HL-60 (cell line): Measurements from ENCODE around the gene STAG3.
"Not testable (repeated sequence)": the region's sequence is repeated elsewhere in the genome, so short reads cannot be mapped to it uniquely, and the experiment has no call there.

Experiments
- CTCF ChIP-seq: IDR thresholded peaks from one replicate; pipeline ENCODE4 v1.5.1; 2011; ENCODE audit warnings: low read length, control low read depth, inconsistent platforms; ENCODE audit not compliant: insufficient read depth
- POLR2AphosphoS5 ChIP-seq: IDR thresholded peaks from 2 replicates; pipeline ENCODE4 v1.6.1; 2012; ENCODE audit warnings: low read depth
- SPI1 ChIP-seq: IDR thresholded peaks from 2 replicates; pipeline ENCODE4 v1.6.1; 2012; ENCODE audit warnings: low read depth, mild to moderate bottlenecking, borderline replicate concordance
- TF ChIP-seq, protein P1 (sequence below): IDR thresholded peaks from 2 replicates; pipeline ENCODE4 v1.6.1; 2012; ENCODE audit warnings: low read depth; ENCODE audit not compliant: insufficient replicate concordance

DNA sequence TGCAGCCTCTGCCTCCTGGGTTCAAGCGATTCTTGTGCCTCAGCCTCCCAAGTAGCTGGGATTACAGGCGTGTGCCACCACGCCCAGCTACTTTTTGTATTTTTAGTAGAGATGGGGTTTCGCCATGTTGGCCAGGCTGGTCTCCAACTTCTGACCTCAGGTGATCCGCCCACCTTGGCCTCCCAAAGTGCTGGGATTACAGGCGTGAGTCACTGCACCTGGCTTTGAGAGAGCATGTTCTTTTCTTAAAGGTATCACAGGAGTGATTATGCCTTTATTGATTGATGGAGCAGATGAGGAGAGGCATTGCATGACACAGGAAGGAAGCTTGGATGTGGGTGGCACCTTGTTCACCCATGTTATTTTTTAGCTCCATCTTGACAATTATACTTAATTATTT lies 5.4 kb downstream of the STAG3 start:
- TF ChIP-seq CTCF, SPI1, POLR2AphosphoS5: not testable (repeated sequence)
- TF ChIP-seq, protein P1, sequence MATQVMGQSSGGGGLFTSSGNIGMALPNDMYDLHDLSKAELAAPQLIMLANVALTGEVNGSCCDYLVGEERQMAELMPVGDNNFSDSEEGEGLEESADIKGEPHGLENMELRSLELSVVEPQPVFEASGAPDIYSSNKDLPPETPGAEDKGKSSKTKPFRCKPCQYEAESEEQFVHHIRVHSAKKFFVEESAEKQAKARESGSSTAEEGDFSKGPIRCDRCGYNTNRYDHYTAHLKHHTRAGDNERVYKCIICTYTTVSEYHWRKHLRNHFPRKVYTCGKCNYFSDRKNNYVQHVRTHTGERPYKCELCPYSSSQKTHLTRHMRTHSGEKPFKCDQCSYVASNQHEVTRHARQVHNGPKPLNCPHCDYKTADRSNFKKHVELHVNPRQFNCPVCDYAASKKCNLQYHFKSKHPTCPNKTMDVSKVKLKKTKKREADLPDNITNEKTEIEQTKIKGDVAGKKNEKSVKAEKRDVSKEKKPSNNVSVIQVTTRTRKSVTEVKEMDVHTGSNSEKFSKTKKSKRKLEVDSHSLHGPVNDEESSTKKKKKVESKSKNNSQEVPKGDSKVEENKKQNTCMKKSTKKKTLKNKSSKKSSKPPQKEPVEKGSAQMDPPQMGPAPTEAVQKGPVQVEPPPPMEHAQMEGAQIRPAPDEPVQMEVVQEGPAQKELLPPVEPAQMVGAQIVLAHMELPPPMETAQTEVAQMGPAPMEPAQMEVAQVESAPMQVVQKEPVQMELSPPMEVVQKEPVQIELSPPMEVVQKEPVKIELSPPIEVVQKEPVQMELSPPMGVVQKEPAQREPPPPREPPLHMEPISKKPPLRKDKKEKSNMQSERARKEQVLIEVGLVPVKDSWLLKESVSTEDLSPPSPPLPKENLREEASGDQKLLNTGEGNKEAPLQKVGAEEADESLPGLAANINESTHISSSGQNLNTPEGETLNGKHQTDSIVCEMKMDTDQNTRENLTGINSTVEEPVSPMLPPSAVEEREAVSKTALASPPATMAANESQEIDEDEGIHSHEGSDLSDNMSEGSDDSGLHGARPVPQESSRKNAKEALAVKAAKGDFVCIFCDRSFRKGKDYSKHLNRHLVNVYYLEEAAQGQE = not testable (repeated sequence)
